Amygdala (tissue), 56 donors: ENCODE measurements around the gene DIAPH3.
A peak's percentile ranks its signal among the peaks of the same experiment; 100 is the strongest.

Source experiments
- DNase-seq, 56 donors: peaks; one replicate each; lab custom pipeline; 2025; lab: John Stamatoyannopoulos, UW

The DIAPH3 gene

GRCh38 chr13:59801107-59801880, 362.4 kb downstream of the DIAPH3 start:
- DNase-seq = no peak

GRCh38 chr13:59793107-59793506, 370.6 kb downstream of the DIAPH3 start:
- no peak for DNase-seq

DNA sequence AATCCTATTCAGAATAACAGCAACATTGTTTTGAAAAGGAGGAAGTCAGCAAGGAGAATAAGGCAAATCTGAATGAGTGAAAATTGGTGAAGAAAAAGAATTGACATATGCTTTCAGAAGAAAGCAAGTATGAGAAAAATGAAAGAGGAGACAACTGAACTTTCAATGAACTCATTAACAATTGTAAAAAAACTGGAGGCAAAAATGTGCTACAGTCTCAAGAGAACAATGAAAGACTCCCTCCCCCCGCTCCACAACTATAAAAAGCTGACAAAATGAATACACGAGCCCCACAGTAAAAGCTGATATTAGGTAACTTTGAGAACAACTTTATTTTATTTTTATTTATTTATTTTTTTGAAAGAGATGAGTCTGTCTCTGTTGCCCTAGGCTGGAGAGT, 373.1 kb downstream of the DIAPH3 start:
- no peak for DNase-seq

GRCh38 chr13:59789558-59789957, 374.2 kb downstream of the DIAPH3 start:
- no peak for DNase-seq

GRCh38 chr13:59787679-59788078, 376.0 kb downstream of the DIAPH3 start:
- DNase-seq = no peak

GRCh38 chr13:59782696-59783095, 381.0 kb downstream of the DIAPH3 start:
- no peak for DNase-seq

- DNase-seq = no peak
Measured at GRCh38 chr13:59780058-59780457, 383.7 kb downstream of the DIAPH3 start.

GRCh38 chr13:59776924-59777690, 386.6 kb downstream of the DIAPH3 start:
- no peak for DNase-seq

DNA sequence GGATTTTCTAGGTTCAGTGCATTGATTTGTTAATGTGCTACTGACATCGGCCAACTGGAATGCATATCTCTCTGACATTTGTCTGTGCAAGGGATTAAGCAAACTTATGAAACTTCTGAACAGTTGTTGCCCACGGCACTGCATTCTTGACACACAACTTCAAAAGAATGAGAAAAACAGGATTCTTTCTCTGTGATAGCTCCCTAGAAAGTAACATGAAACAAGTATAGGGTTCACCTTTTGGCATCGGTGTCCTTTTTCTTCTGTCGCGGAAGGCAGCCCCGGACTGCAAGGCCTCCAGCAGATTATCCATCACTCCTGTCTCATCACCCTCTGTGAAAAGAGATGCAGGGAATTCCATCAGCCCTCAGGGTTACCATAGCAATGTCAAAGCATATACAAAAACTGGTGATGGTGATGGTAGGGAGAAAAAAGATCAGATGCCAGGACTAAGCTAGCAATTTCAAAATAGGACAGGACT, 389.2 kb downstream of the DIAPH3 start:
- no peak for DNase-seq

- no peak for DNase-seq
Measured at GRCh38 chr13:59771272-59771671, 392.5 kb downstream of the DIAPH3 start.

- DNase-seq = no peak
Measured at GRCh38 chr13:59770451-59770850, 393.3 kb downstream of the DIAPH3 start.

- no peak for DNase-seq
Measured at GRCh38 chr13:59766236-59766635, 397.5 kb downstream of the DIAPH3 start.

DNA sequence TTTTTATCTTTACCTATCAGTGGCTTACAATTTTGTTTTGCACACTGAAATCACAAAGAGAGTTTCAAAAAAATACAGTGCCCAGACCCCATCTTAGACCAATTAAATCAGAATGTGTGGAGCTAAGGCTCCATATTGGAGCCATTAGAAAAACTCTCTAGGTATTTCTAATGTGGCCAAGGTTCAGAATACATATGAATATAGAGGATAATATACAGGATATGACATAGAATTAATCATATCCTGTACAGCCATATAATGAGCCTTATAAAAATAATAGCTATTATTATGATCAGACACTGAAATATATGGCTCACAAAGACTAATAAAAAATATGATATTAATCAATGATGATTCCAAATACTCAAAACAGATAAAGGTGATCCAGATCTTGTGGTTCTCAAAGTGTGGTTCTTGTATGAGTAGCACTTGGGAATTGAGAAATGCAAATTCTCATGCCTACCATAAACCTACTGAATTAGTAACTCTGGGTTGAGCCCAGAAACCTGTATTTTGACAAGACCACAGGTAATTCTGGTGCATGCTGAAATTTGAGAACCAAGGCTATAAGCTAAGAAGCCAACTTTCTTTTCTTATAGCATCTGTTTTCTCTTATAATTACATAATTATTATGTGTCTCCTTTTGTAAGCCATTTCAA, 408.0 kb downstream of the DIAPH3 start:
- no peak for DNase-seq

GRCh38 chr13:59754411-59754810, 409.3 kb downstream of the DIAPH3 start:
- DNase-seq = no peak

DNA sequence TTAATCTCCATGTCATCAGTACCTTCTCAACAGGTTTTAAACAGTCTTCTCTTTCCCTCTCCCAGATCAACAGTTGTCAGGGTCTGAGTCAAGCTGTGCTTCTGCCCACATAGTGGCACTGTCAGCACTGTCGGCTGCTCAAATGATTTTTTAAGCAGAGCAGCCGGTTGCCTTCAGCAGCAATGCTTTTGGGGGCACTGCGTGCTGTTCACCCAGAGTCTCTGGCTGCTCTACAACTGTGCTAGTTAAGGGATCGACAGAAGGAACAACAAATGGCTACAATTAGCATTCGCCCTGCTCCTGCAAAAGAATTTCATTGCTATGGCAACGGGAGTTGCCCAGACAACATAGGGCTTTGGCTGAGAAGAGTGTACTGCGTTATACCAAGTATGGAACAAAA, 412.9 kb downstream of the DIAPH3 start:
- DNase-seq = peak in 51 of 56 donors; percentile 8 to 87 (median 57)

DNA sequence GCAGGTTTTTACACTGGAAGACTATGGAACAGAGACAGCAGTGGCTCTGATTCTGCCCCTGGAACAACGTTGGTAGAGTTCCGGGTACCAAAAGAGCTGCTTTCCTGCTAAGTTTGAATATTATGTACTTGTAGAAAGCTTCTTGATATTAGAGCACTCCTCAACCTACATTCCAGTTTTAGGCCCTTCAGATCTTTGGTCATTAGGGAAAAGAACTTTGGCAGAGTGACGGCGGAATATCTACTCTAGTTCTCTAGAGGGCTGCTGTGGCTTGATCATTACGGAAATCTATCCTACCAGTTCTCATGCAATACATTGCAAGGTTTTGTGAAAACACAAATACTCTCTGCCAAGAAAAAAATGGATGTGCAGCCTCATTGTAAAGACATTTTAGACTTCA, 415.7 kb downstream of the DIAPH3 start:
- no peak for DNase-seq

GRCh38 chr13:59747529-59747928, 416.2 kb downstream of the DIAPH3 start:
- no peak for DNase-seq

DNA sequence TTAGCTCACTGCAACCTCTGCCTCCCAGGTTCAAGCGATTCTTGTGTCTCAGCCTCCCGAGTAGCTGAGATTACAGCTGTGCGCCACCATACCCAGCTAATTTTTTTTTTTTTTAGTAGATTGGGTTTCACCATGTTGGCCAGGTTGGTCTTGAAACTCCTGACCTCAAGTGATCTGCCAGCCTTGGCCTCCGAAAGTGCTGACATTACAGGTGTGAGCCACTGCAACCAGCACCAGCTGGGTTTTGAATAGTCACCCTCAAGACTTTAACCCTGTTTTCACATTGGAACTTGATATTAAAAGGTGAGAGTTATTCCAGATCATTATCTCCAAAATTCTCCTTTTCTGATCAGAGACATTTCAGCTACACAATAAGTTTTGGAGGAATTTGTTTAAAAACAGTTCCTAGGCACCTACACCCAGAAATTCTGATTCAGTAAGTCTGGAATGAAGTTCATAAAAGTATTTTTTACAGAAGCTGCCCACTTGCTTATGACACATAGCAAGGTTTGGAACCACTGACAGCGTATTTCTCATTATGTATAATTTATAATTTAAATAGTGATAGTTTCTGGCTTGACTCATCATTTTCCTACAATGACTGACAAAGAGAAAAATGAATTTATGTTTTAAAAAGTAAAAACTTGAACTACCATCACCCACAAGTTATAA, 417.3 kb downstream of the DIAPH3 start:
- no peak for DNase-seq

- no peak for DNase-seq
Measured at GRCh38 chr13:59745392-59745788, 418.3 kb downstream of the DIAPH3 start.

- DNase-seq = no peak
Measured at GRCh38 chr13:59744747-59745391, 418.9 kb downstream of the DIAPH3 start.
